ENCODE results near the gene MICAL3.

MICAL3 gene

GRCh38 chr22:17860220-17860965 is 164.0 kb downstream of the MICAL3 start:
- no peak for DNase-seq

- no peak for DNase-seq
Measured at GRCh38 chr22:17858033-17858432, 166.3 kb downstream of the MICAL3 start.

GRCh38 chr22:17855572-17856290 is 168.6 kb downstream of the MICAL3 start:
- no peak for DNase-seq

GRCh38 chr22:17853073-17853472 is 171.3 kb downstream of the MICAL3 start:
- no peak for DNase-seq

- no peak for DNase-seq
Measured at GRCh38 chr22:17851759-17852158, 172.6 kb downstream of the MICAL3 start.

GRCh38 chr22:17847360-17848078 is 176.8 kb downstream of the MICAL3 start:
- DNase-seq, result no peak

- DNase-seq, result no peak
Measured at GRCh38 chr22:17846326-17846992, 177.9 kb downstream of the MICAL3 start.

GRCh38 chr22:17845790-17846189 is 178.6 kb downstream of the MICAL3 start:
- DNase-seq, result no peak

GRCh38 chr22:17845327-17845726 is 179.0 kb downstream of the MICAL3 start:
- DNase-seq, result no peak

GRCh38 chr22:17844150-17844549 is 180.2 kb downstream of the MICAL3 start:
- DNase-seq, result no peak

- peak; percentile 22 for DNase-seq
Measured at GRCh38 chr22:17842386-17842785, 182.0 kb downstream of the MICAL3 start.

- no peak for DNase-seq
Measured at GRCh38 chr22:17841836-17842235, 182.5 kb downstream of the MICAL3 start.

- DNase-seq, result no peak
Measured at GRCh38 chr22:17838180-17838865, 186.0 kb downstream of the MICAL3 start.

GRCh38 chr22:17836992-17837742 is 187.2 kb downstream of the MICAL3 start:
- no peak for DNase-seq

- DNase-seq, result no peak
Measured at GRCh38 chr22:17835256-17835655, 189.1 kb downstream of the MICAL3 start.

- no peak for DNase-seq
Measured at GRCh38 chr22:17833489-17833888, 190.9 kb downstream of the MICAL3 start.

- no peak for DNase-seq
Measured at GRCh38 chr22:17832665-17833064, 191.7 kb downstream of the MICAL3 start.

- DNase-seq, result no peak
Measured at GRCh38 chr22:17831501-17832251, 192.7 kb downstream of the MICAL3 start.

GRCh38 chr22:17830043-17830961 is 194.1 kb downstream of the MICAL3 start:
- DNase-seq, result peak; percentile 68

- no peak for DNase-seq
Measured at GRCh38 chr22:17829695-17830042, 194.7 kb downstream of the MICAL3 start.
